GM18951 (cell line): Measurements from ENCODE around the gene MEGF9.

ENCODE experiments used
- POLR2A ChIP-seq: IDR thresholded peaks from 4 replicates; pipeline ENCODE4 v1.6.1; 2011; ENCODE audit warnings: mild to moderate bottlenecking; ENCODE audit not compliant: insufficient read length, insufficient read depth; ENCODE audit errors: extremely low read depth
- in situ Hi-C: fragments of 300-500 bp; cut with MboI; formaldehyde crosslinking; loops from one replicate; pipeline ENCODE4 v1.12.0; 2022; ENCODE audit warnings: low sequenced_read_pairs, mixed read lengths, inconsistent platforms; ENCODE audit not compliant: unreplicated experiment

The MEGF9 gene

GRCh38 chr9:120724757-120725400, 10.6 kb upstream of the MEGF9 start:
- TF ChIP-seq POLR2A: no peak
- in situ Hi-C loops: no loop called here

- in situ Hi-C loops: no loop called here
- TF ChIP-seq POLR2A: no peak
These were observed 9.3 kb upstream of the MEGF9 start for GRCh38 chr9:120723565-120723964.

- TF ChIP-seq POLR2A: no peak
- in situ Hi-C loops: no loop called here
These were observed 6.1 kb upstream of the MEGF9 start for GRCh38 chr9:120720404-120720803.

GRCh38 chr9:120718316-120718715, 4.0 kb upstream of the MEGF9 start:
- in situ Hi-C loops: no loop called here
- TF ChIP-seq POLR2A: no peak

- in situ Hi-C loops: no loop called here
- no peak for TF ChIP-seq POLR2A
These were observed 2.9 kb upstream of the MEGF9 start for GRCh38 chr9:120717176-120717575.

- no peak for TF ChIP-seq POLR2A
- in situ Hi-C loops: no loop called here
These were observed 2.2 kb upstream of the MEGF9 start for GRCh38 chr9:120716483-120716882.

- no peak for TF ChIP-seq POLR2A
- in situ Hi-C loops: no loop called here
These were observed 1.2 kb upstream of the MEGF9 start for GRCh38 chr9:120715389-120715924.

GRCh38 chr9:120714846-120715388, 647 bp upstream of the MEGF9 start:
- no peak for TF ChIP-seq POLR2A
- in situ Hi-C loops: no loop called here

- TF ChIP-seq POLR2A: no peak
- in situ Hi-C loops: no loop called here
These were observed 798 bp downstream of the MEGF9 start for GRCh38 chr9:120713257-120714087.

- no peak for TF ChIP-seq POLR2A
- in situ Hi-C loops: no loop called here
These were observed 1.7 kb downstream of the MEGF9 start for GRCh38 chr9:120712539-120713031.

GRCh38 chr9:120711841-120712538, 2.3 kb downstream of the MEGF9 start:
- no peak for TF ChIP-seq POLR2A
- in situ Hi-C loops: no loop called here

GRCh38 chr9:120711354-120711753, 2.9 kb downstream of the MEGF9 start:
- in situ Hi-C loops: no loop called here

GRCh38 chr9:120710110-120710981, 3.9 kb downstream of the MEGF9 start:
- no peak for TF ChIP-seq POLR2A
- in situ Hi-C loops: no loop called here

More at GRCh38 chr9:120711354-120711753, 2.9 kb downstream of the MEGF9 start:
- TF ChIP-seq POLR2A: no peak
